Gastrocnemius medialis (tissue), 4 donors: ENCODE results near the gene ACO2.
A peak's percentile ranks its signal among the peaks of the same experiment; 100 is the strongest.

Source experiments
- CTCF ChIP-seq, 5 experiments: fragments of 450-650 bp in 3 of 5; fragments of 200-600 bp in 2 of 5; sonication (generic) in 2 of 5; IDR thresholded peaks in 4 of 5; conservative IDR thresholded peaks in 1 of 5; 1 replicate in 4 of 5; 2 replicates in 1 of 5; pipeline ENCODE4 v1.5.1; 2016 to 2019; ENCODE audit warnings: antibody characterized with exemption in 5 of 5, mild to moderate bottlenecking in 3 of 5, moderate library complexity in 3 of 5
- POLR2A ChIP-seq, 2 donors: fragments of 450-650 bp; IDR thresholded peaks; one replicate each; pipeline ENCODE4 v1.6.1; 2017; ENCODE audit warnings: antibody characterized with exemption in 2 of 2, mild to moderate bottlenecking in 2 of 2, moderate library complexity in 2 of 2

- TF ChIP-seq CTCF (IDR thresholded peaks at IDR 0.05 in 4 of 5, conservative IDR thresholded peaks at IDR 0.05 in 1 of 5) (no peak), POLR2A (IDR thresholded peaks at IDR 0.05) (peak; percentile 74 to 83)
Measured at GRCh38 chr22:41444360-41445128, 24.4 kb upstream of the ACO2 start.
